Calu3 (cell line): Measurements from ENCODE around the gene SGK1. TPM values are rescaled to one million over a fixed set of nuclear protein-coding genes. Genes with fewer than 3 reads are reported as not detected.
"Not testable (repeated sequence)": the region's sequence is repeated elsewhere in the genome, so short reads cannot be mapped to it uniquely, and the experiment has no call there.

Source experiments
- BruUV-seq: library from RNA; stranded (reverse); fragments of 400-500 nt; replicated peaks from 2 replicates; lab custom pipeline; 2021; lab: Mats Ljungman, UMichigan
- CTCF ChIA-PET: fragments of 300-600 bp; sonication (Branson Sonifier 250); formaldehyde crosslinking; loops from one replicate; lab custom pipeline; 2022; ENCODE audit warnings: antibody characterized with exemption; lab: Charles Lee
- DNase-seq: peaks from one replicate; pipeline ENCODE4 v3.0.0; 2022
- H3K27ac Mint-ChIP-seq: one replicate; pipeline ENCODE4 v1.8.0; 2022; ENCODE audit warnings: mixed read lengths; ENCODE audit not compliant: unreplicated experiment
- H3K27me3 Mint-ChIP-seq: one replicate; pipeline ENCODE4 v1.8.0; 2022; ENCODE audit warnings: mixed read lengths; ENCODE audit not compliant: unreplicated experiment
- H3K36me3 Mint-ChIP-seq: one replicate; pipeline ENCODE4 v1.8.0; 2022; ENCODE audit warnings: mild to moderate bottlenecking, moderate library complexity, mixed read lengths; ENCODE audit not compliant: insufficient read depth, unreplicated experiment
- H3K4me1 Mint-ChIP-seq: one replicate; pipeline ENCODE4 v1.8.0; 2022; ENCODE audit warnings: mild to moderate bottlenecking, low read depth, mixed read lengths; ENCODE audit not compliant: unreplicated experiment
- H3K4me3 Mint-ChIP-seq: one replicate; pipeline ENCODE4 v1.8.0; 2022; ENCODE audit warnings: mild to moderate bottlenecking, low read depth, moderate library complexity, mixed read lengths; ENCODE audit not compliant: unreplicated experiment
- H3K9me3 Mint-ChIP-seq: one replicate; pipeline ENCODE4 v1.8.0; 2022; ENCODE audit warnings: low read depth, mixed read lengths; ENCODE audit not compliant: unreplicated experiment
- intact Hi-C: fragments of 100-400 bp; cut with micrococcal nuclease; formaldehyde crosslinking; loops from one replicate; pipeline ENCODE4 v1.10.0; 2022; ENCODE audit not compliant: unreplicated experiment
- total RNA-seq: library from RNA; stranded (reverse); gene quantifications from 2 replicates; pipeline ENCODE4 v1.2.3, GENCODE V29; 2022
- TF ChIP-seq, protein P1 (sequence below): fragments of 200-600 bp; IDR thresholded peaks from one replicate; pipeline ENCODE4 v1.8.0; 2022; ENCODE audit warnings: antibody characterized with exemption; ENCODE audit not compliant: unreplicated experiment

SGK1 gene
- total RNA-seq, 1 experiment from 2014 or later: 21.8 TPM

DNA sequence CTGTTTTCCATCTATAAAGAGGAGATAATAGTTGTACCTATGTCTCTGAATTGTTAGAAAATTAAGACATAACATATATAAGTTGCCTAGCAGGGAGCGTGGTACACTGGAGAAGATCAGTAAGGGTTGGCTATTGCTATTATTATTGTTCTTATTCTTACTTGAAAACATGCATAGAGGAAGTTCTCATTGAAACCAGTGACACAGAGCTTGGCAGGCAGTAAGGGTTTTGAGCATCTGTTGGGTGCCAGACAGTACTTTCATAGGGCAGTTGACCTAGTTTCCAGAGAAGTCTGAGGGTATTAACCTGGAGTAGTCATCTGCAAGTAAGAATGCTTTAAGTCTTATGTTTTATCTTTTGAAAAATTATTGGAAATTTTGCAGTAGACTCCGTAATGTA lies 13.3 kb upstream of the SGK1 start:
- no peaks in the 10 kb centered on the region for H3K27me3 Mint-ChIP-seq
- BruUV-seq: no TSS peak
- H3K4me3 Mint-ChIP-seq: no peak overlapping the region
- TF ChIP-seq, protein P1, sequence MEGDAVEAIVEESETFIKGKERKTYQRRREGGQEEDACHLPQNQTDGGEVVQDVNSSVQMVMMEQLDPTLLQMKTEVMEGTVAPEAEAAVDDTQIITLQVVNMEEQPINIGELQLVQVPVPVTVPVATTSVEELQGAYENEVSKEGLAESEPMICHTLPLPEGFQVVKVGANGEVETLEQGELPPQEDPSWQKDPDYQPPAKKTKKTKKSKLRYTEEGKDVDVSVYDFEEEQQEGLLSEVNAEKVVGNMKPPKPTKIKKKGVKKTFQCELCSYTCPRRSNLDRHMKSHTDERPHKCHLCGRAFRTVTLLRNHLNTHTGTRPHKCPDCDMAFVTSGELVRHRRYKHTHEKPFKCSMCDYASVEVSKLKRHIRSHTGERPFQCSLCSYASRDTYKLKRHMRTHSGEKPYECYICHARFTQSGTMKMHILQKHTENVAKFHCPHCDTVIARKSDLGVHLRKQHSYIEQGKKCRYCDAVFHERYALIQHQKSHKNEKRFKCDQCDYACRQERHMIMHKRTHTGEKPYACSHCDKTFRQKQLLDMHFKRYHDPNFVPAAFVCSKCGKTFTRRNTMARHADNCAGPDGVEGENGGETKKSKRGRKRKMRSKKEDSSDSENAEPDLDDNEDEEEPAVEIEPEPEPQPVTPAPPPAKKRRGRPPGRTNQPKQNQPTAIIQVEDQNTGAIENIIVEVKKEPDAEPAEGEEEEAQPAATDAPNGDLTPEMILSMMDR: no peak
- H3K4me1 Mint-ChIP-seq: no peaks in the 10 kb centered on the region
- CTCF ChIA-PET: interaction anchor here (0.7 kb wide), 1 partner anchor 8 kb away, joined by 3 read pairs; no protein-coding TSS in a partner anchor
- no peak for DNase-seq
- no peak overlapping the region for H3K27ac Mint-ChIP-seq
- H3K36me3 Mint-ChIP-seq: no peaks in the 10 kb centered on the region
- intact Hi-C loops: no loop called here
- H3K9me3 Mint-ChIP-seq: no peaks in the 10 kb centered on the region

DNA sequence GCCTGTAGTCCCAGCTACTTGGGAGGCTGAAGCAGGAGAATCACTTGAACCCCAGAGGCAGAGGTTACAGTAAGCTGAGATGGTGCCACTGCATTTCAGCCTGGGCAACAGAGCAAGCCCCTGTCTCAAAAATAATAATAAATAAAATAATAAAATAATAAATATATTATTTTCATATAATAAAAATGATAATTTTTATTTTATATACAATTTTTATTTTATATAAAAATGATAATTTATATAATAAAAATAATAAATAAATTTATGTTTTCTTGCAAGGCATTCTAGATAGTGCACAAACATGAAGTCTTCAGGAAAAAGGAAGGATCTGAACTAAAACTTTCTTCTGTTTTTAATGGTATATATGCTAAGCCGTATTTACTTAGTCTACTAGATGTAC lies 12.6 kb upstream of the SGK1 start:
- Mint-ChIP-seq H3K9me3 (no peaks in the 10 kb centered on the region), H3K27ac (no peak overlapping the region), H3K36me3 (no peaks in the 10 kb centered on the region), H3K4me1 (no peaks in the 10 kb centered on the region), H3K4me3 (no peak overlapping the region), H3K27me3 (no peaks in the 10 kb centered on the region)
- CTCF ChIA-PET: interaction anchor here (0.7 to 1.2 kb wide), 2 partner anchors 8 to 43 kb away, joined by 3 read pairs; no protein-coding TSS in a partner anchor
- no TSS peak for BruUV-seq
- TF ChIP-seq, protein P1: no peak
- intact Hi-C loops: no loop called here
- no peak for DNase-seq

DNA sequence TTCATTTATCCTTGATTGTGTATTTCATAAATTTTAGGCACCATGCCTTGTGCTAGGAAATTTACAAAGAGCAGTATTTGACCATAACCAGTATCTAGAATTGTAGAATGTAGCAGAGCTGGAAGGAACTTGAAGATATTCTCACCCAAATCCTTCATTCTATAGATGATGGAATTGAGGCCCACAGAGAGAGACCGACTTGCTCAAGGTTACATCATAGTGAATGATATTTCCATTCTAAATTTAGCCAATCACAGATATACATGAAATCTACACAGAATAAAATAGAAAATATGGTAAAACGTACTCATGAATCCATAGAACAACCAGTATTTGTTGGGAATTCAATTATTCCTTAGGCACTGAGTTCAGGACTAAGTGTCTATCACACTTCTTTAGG lies 10.9 kb upstream of the SGK1 start:
- no peaks in the 10 kb centered on the region for H3K36me3 Mint-ChIP-seq
- DNase-seq: no peak
- no peaks in the 10 kb centered on the region for H3K9me3 Mint-ChIP-seq
- no peaks in the 10 kb centered on the region for H3K27me3 Mint-ChIP-seq
- TF ChIP-seq, protein P1: no peak
- H3K4me1 Mint-ChIP-seq: no peaks in the 10 kb centered on the region
- no peak overlapping the region for H3K27ac Mint-ChIP-seq
- no TSS peak for BruUV-seq
- H3K4me3 Mint-ChIP-seq: no peak overlapping the region
- intact Hi-C loops: no loop called here
- CTCF ChIA-PET: no interaction called here

DNA sequence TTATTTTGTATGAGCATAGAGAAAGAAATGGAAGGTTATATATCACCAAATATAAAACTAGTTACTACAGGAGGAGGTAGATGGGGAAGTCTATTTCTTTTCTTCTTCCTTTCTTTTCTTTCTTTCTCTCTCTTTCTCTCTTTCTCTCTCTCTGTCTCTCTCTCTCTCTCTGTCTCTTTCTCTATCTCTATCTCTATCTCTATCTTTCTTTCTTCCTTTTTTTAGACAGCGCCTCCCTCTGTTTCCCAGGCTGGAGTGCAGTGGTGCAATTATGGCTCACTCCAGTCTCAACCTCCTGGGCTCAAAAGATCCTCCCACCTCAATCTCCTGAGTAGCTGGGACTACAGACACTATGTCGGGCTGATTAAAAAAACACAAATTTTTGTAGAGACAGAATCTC lies 10.2 kb upstream of the SGK1 start:
- Mint-ChIP-seq H3K4me1 (no peaks in the 10 kb centered on the region), H3K27ac (no peak overlapping the region), H3K36me3 (no peaks in the 10 kb centered on the region), H3K9me3 (no peaks in the 10 kb centered on the region), H3K27me3 (no peaks in the 10 kb centered on the region), H3K4me3 (no peak overlapping the region)
- no peak for DNase-seq
- no TSS peak for BruUV-seq
- CTCF ChIA-PET: no interaction called here
- intact Hi-C loops: no loop called here
- TF ChIP-seq, protein P1: no peak

DNA sequence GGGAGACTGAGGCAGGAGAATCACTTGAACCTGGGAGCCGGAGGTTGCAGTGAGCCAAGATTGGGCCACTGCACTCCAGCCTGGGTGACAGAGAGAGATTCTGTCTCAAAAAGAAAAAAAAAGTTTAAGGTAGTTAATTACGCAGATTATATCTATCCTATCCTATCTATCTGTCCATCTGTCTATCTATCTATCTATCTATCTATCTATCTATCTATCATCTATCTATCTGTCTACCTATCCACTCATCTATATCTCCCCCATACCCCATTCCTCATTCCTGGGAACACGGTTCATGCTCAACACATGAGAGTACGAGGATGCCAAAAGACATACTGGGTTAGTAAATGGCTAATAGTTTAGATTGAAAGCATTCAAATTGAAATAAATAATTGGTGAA lies 8.3 kb upstream of the SGK1 start:
- H3K36me3 Mint-ChIP-seq, H3K4me3 Mint-ChIP-seq, DNase-seq, H3K27ac Mint-ChIP-seq, H3K9me3 Mint-ChIP-seq, H3K27me3 Mint-ChIP-seq, CTCF ChIA-PET, BruUV-seq, intact Hi-C loops, H3K4me1 Mint-ChIP-seq: not testable (repeated sequence)
